NCI-H146 (cell line): ENCODE results near the gene IFT80.
A peak's percentile ranks its signal among the peaks of the same experiment; 100 is the strongest.

ENCODE experiments used
- DNase-seq: peaks from one replicate; lab custom pipeline; 2025; lab: John Stamatoyannopoulos, UW

IFT80 gene

GRCh38 chr3:160399125-160400029, at the start of gene IFT80, which contains the start of gene SMC4:
IFT80 (minus strand) TSS chr3:160399225; CDS start chr3:160384600, 14,625 bp downstream.
SMC4 (plus strand) TSS chr3:160399650; CDS start chr3:160400827, 1,177 bp downstream.
- peak; percentile 100 for DNase-seq

GRCh38 chr3:160447544-160447943, 48.5 kb upstream of the IFT80 start:
- no peak for DNase-seq

- DNase-seq = no peak
These were observed 47.6 kb upstream of the IFT80 start for GRCh38 chr3:160446522-160447056.

GRCh38 chr3:160445854-160446253, 46.8 kb upstream of the IFT80 start:
- DNase-seq = no peak

- no peak for DNase-seq
These were observed 45.4 kb upstream of the IFT80 start for GRCh38 chr3:160444411-160444810.

- DNase-seq = no peak
These were observed 41.7 kb upstream of the IFT80 start for GRCh38 chr3:160440687-160441086.

- no peak for DNase-seq
These were observed 38.0 kb upstream of the IFT80 start for GRCh38 chr3:160437083-160437455.

- DNase-seq = no peak
These were observed 36.7 kb upstream of the IFT80 start for GRCh38 chr3:160435747-160436146.

GRCh38 chr3:160435095-160435494, 36.1 kb upstream of the IFT80 start:
- DNase-seq = no peak

- DNase-seq = no peak
These were observed 35.0 kb upstream of the IFT80 start for GRCh38 chr3:160434071-160434470.

- no peak for DNase-seq
These were observed 28.9 kb upstream of the IFT80 start for GRCh38 chr3:160427832-160428424.

GRCh38 chr3:160417311-160417710, 18.3 kb upstream of the IFT80 start:
- DNase-seq = no peak

- DNase-seq = peak; percentile 82
These were observed 14.7 kb upstream of the IFT80 start for GRCh38 chr3:160413613-160414248.

- no peak for DNase-seq
These were observed 13.5 kb upstream of the IFT80 start for GRCh38 chr3:160412477-160412876.

- no peak for DNase-seq
These were observed 11.0 kb upstream of the IFT80 start for GRCh38 chr3:160409812-160410610.

- DNase-seq = no peak
These were observed 4.9 kb upstream of the IFT80 start for GRCh38 chr3:160403796-160404470.

- peak; percentile 17 for DNase-seq
These were observed 4.1 kb upstream of the IFT80 start for GRCh38 chr3:160403028-160403545.

GRCh38 chr3:160402221-160403027, 3.4 kb upstream of the IFT80 start:
- no peak for DNase-seq

- DNase-seq = peak; percentile 46
These were observed 2.5 kb upstream of the IFT80 start for GRCh38 chr3:160401291-160402095.
